B cell (primary cell): ENCODE data around the gene GTF3C2.

ENCODE experiments used
- CTCF ChIP-seq: fragments of 200-600 bp; IDR thresholded peaks from one replicate; pipeline ENCODE4 v1.8.0; 2022; ENCODE audit warnings: antibody characterized with exemption, mild to moderate bottlenecking
- EZH2 ChIP-seq: IDR thresholded peaks from 2 replicates; pipeline ENCODE4 v1.6.1; 2012; ENCODE audit warnings: borderline replicate concordance, low read depth, mild to moderate bottlenecking, moderate library complexity, low read length; ENCODE audit not compliant: insufficient read depth, poor library complexity, severe bottlenecking

- TF ChIP-seq CTCF, result no peak
- no peak for TF ChIP-seq EZH2
Observed at GRCh38 chr2:27323596-27324285, 32.8 kb downstream of the GTF3C2 start.
